GM10266 (cell line): ENCODE measurements around the gene SERINC3.
"Not testable (repeated sequence)": the region's sequence is repeated elsewhere in the genome, so short reads cannot be mapped to it uniquely, and the experiment has no call there.

Experiments
- DNase-seq: peaks from one replicate; pipeline ENCODE4 v3.0.0; 2012; ENCODE audit errors: extremely low spot score
- TF ChIP-seq, protein P1 (sequence below): IDR thresholded peaks from 2 replicates; pipeline ENCODE4 v1.5.1; 2012; ENCODE audit warnings: mild to moderate bottlenecking, low read depth; ENCODE audit not compliant: control insufficient read depth, insufficient read depth; ENCODE audit errors: missing control alignments

The SERINC3 gene

GRCh38 chr20:44521484-44522481 lies at the start of gene SERINC3:
Gene SERINC3 (minus strand): TSS chr20:44522070. CDS start chr20:44521951, 119 bp downstream.
- TF ChIP-seq, protein P1, sequence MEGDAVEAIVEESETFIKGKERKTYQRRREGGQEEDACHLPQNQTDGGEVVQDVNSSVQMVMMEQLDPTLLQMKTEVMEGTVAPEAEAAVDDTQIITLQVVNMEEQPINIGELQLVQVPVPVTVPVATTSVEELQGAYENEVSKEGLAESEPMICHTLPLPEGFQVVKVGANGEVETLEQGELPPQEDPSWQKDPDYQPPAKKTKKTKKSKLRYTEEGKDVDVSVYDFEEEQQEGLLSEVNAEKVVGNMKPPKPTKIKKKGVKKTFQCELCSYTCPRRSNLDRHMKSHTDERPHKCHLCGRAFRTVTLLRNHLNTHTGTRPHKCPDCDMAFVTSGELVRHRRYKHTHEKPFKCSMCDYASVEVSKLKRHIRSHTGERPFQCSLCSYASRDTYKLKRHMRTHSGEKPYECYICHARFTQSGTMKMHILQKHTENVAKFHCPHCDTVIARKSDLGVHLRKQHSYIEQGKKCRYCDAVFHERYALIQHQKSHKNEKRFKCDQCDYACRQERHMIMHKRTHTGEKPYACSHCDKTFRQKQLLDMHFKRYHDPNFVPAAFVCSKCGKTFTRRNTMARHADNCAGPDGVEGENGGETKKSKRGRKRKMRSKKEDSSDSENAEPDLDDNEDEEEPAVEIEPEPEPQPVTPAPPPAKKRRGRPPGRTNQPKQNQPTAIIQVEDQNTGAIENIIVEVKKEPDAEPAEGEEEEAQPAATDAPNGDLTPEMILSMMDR, result peak; percentile 13
- peak; percentile 94 for DNase-seq

GRCh38 chr20:44571362-44571988 lies 49.6 kb upstream of the SERINC3 start:
- DNase-seq, result no peak
- TF ChIP-seq, protein P1, result no peak

- DNase-seq, result no peak
- TF ChIP-seq, protein P1, result no peak
Observed at GRCh38 chr20:44570367-44570766, 48.5 kb upstream of the SERINC3 start.

- no peak for DNase-seq
- TF ChIP-seq, protein P1, result no peak
Observed at GRCh38 chr20:44566811-44567210, 44.9 kb upstream of the SERINC3 start.

GRCh38 chr20:44566018-44566417 lies 44.1 kb upstream of the SERINC3 start:
- no peak for DNase-seq
- TF ChIP-seq, protein P1, result no peak

GRCh38 chr20:44561876-44562275 lies 40.0 kb upstream of the SERINC3 start:
- TF ChIP-seq, protein P1, result no peak
- no peak for DNase-seq

- not testable (repeated sequence) for DNase-seq
Observed at GRCh38 chr20:44560818-44561217, 38.9 kb upstream of the SERINC3 start.
